ENCODE measurements around the gene CDK17.

GRCh38 chr12:96387981-96388380, 12.3 kb downstream of the CDK17 start:
- TF ChIP-seq GATA3 (IDR thresholded peaks at IDR 0.05; ENCODE audit: low read depth, low read length) (no peak), GATA2 (IDR thresholded peaks at IDR 0.05; ENCODE audit: low read depth, low read length) (no peak)

Measured in SH-SY5Y (cell line).